Measurements from ENCODE around the gene PRKCE. TPM values are rescaled to one million over a fixed set of nuclear protein-coding genes. Genes with fewer than 3 reads are reported as not detected.

PRKCE gene
- total RNA-seq, 1 donor from 2014 or later, result 18.4 TPM

- H3K27ac Mint-ChIP-seq, result no peak overlapping the region
Observed at GRCh38 chr2:46171411-46171953, 520.0 kb downstream of the PRKCE start.

DNA sequence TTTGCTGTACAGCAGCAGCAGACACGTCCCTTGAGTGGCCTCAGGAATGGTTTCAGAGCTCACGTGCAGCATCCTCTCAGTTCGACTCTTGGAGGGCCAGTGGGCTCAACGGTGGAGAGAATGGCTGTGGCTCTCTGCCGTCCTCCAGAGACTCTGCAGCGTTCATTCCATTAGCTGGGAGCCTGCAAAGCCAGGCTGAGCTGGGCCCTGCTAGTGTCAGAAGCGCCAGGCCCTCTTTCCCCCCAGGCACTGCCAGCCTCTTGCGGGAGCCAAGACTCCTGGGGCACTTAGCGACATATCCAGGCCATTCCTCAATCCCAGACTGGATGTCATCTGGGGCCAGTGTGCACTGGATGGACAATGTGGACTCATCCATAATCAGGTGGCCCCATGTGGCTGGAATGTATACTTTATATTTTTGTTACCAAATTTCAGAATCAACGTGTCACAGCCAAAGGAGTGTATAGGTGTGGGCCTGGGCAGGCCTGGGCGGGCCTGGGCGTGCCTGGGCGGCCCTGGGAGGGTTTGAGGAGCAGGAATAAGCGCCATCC lies 520.6 kb downstream of the PRKCE start:
- no peak overlapping the region for H3K27ac Mint-ChIP-seq
- peaks cover 39% of the 10 kb centered on the region for H3K4me1 Mint-ChIP-seq
- no peaks in the 10 kb centered on the region for H3K9me3 Mint-ChIP-seq
- H3K4me3 Mint-ChIP-seq, result no peak overlapping the region
- TF ChIP-seq CTCF (IDR thresholded peaks at IDR 0.05; ENCODE audit: unreplicated experiment), result no peak
- no peak for DNase-seq (ENCODE audit: low spot score in 2 of 2, unreplicated experiment in 2 of 2)
- H3K27me3 Mint-ChIP-seq (ENCODE audit: low read depth), result no peaks in the 10 kb centered on the region
- H3K36me3 Mint-ChIP-seq, result no peaks in the 10 kb centered on the region

More at GRCh38 chr2:46171411-46171953, 520.0 kb downstream of the PRKCE start:
- no peaks in the 10 kb centered on the region for H3K9me3 Mint-ChIP-seq
- H3K4me1 Mint-ChIP-seq, result peaks cover 39% of the 10 kb centered on the region
- no peaks in the 10 kb centered on the region for H3K27me3 Mint-ChIP-seq (ENCODE audit: low read depth)
- H3K36me3 Mint-ChIP-seq, result no peaks in the 10 kb centered on the region
- no peak for DNase-seq (ENCODE audit: low spot score in 2 of 2, unreplicated experiment in 2 of 2)
- no peak for TF ChIP-seq CTCF (IDR thresholded peaks at IDR 0.05; ENCODE audit: unreplicated experiment)
- no peak overlapping the region for H3K4me3 Mint-ChIP-seq

DNA sequence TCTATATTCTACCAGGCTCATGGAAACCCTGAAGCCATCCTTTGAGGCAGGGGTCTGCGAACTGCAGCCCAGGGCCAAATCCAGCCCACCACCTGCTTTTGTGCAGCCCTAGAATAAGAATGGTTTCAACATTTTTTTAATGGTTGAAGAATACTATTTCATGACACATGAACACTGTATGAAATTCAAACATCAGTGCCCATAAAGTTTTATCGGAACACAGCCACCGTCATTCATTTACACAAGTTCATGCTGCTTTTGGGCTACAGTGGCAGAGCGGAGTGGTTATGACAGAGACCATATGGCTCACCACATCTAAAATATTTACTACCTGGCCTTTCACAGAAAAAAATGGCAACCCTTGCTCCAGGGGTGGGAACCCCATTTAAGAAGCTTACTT lies 521.6 kb downstream of the PRKCE start:
- Mint-ChIP-seq H3K4me3 (no peak overlapping the region), H3K27me3 (ENCODE audit: low read depth) (no peaks in the 10 kb centered on the region), H3K36me3 (no peaks in the 10 kb centered on the region), H3K9me3 (no peaks in the 10 kb centered on the region), H3K27ac (no peak overlapping the region), H3K4me1 (peaks cover 39% of the 10 kb centered on the region)
- DNase-seq (ENCODE audit: low spot score in 2 of 2, unreplicated experiment in 2 of 2), result no peak
- no peak for TF ChIP-seq CTCF (IDR thresholded peaks at IDR 0.05; ENCODE audit: unreplicated experiment)

DNA sequence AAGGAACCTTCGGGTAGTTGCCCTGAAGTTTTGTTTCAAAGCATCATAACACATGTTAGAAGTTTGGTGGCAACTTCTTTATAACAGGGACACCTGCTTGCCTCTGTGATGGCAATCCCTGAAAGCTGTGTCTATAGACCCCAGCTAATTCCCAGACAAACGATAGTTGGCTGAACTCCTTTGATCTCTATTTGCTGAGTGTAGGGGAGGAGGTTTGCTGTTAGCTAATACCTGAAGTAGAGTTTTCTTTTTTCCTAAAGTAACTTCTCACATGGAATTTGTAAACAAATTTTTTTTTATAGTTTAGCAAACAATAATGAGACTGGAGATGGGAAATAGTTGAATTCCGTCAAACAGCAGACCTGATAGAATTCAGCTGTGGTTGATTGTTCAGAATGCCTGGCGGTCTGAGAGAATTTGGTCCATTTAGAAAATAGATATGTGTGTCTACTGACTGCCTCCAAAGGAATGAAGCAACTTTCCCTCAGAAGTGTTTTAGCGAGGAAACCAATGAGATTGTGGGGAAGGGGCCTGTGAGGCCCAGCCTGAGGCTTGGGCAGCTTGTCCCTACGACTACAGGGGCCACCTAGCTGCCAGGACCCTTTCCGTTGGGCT lies 522.3 kb downstream of the PRKCE start:
- Mint-ChIP-seq H3K4me1 (peaks cover 41% of the 10 kb centered on the region), H3K4me3 (no peak overlapping the region), H3K9me3 (no peaks in the 10 kb centered on the region), H3K36me3 (no peaks in the 10 kb centered on the region), H3K27me3 (ENCODE audit: low read depth) (no peaks in the 10 kb centered on the region), H3K27ac (no peak overlapping the region)
- no peak for DNase-seq (ENCODE audit: low spot score in 2 of 2, unreplicated experiment in 2 of 2)
- TF ChIP-seq CTCF (IDR thresholded peaks at IDR 0.05; ENCODE audit: unreplicated experiment), result no peak

- Mint-ChIP-seq H3K4me3 (no peak overlapping the region), H3K36me3 (no peaks in the 10 kb centered on the region), H3K27me3 (ENCODE audit: low read depth) (no peaks in the 10 kb centered on the region), H3K9me3 (no peaks in the 10 kb centered on the region), H3K27ac (no peak overlapping the region), H3K4me1 (peaks cover 41% of the 10 kb centered on the region)
- DNase-seq (ENCODE audit: low spot score in 2 of 2, unreplicated experiment in 2 of 2), result no peak
- no peak for TF ChIP-seq CTCF (IDR thresholded peaks at IDR 0.05; ENCODE audit: unreplicated experiment)
Observed at GRCh38 chr2:46174345-46175170, 523.1 kb downstream of the PRKCE start.

All from mesothelial cell of epicardium (in vitro differentiated cells).